NCI-H345 treated with DMSO at 0.1 percent for 48 hours (cell line): ENCODE measurements around the gene HMGN2.
"Not testable (repeated sequence)": the region's sequence is repeated elsewhere in the genome, so short reads cannot be mapped to it uniquely, and the experiment has no call there.

Source experiments
- DNase-seq: peaks from one replicate; lab custom pipeline; 2025; ENCODE audit not compliant: unreplicated experiment; lab: John Stamatoyannopoulos, UW

HMGN2 gene

GRCh38 chr1:26476958-26477357 is 4.7 kb downstream of the HMGN2 start:
- no peak for DNase-seq

GRCh38 chr1:26477446-26478152 is 5.4 kb downstream of the HMGN2 start:
- DNase-seq, result no peak

GRCh38 chr1:26478159-26478558 is 5.9 kb downstream of the HMGN2 start:
- no peak for DNase-seq

- DNase-seq, result no peak
Measured at GRCh38 chr1:26478988-26479387, 6.7 kb downstream of the HMGN2 start.

GRCh38 chr1:26482921-26483320 is 10.7 kb downstream of the HMGN2 start:
- no peak for DNase-seq

- no peak for DNase-seq
Measured at GRCh38 chr1:26483980-26484379, 11.7 kb downstream of the HMGN2 start.

GRCh38 chr1:26490155-26490554 is 17.9 kb downstream of the HMGN2 start:
- DNase-seq, result no peak

GRCh38 chr1:26493267-26493666 is 21.0 kb downstream of the HMGN2 start:
- no peak for DNase-seq

- DNase-seq, result no peak
Measured at GRCh38 chr1:26493938-26494337, 21.7 kb downstream of the HMGN2 start.

GRCh38 chr1:26496861-26497260 is 24.6 kb downstream of the HMGN2 start:
- DNase-seq, result no peak

GRCh38 chr1:26498894-26499293 is 26.7 kb downstream of the HMGN2 start:
- no peak for DNase-seq

GRCh38 chr1:26500488-26501175 is 28.4 kb downstream of the HMGN2 start:
- DNase-seq, result peak; percentile 73

- DNase-seq, result not testable (repeated sequence)
Measured at GRCh38 chr1:26510711-26511110, 38.5 kb downstream of the HMGN2 start.

- not testable (repeated sequence) for DNase-seq
Measured at GRCh38 chr1:26515836-26516235, 43.6 kb downstream of the HMGN2 start.

- no peak for DNase-seq
Measured at GRCh38 chr1:26516987-26517765, 44.9 kb downstream of the HMGN2 start.

- no peak for DNase-seq
Measured at GRCh38 chr1:26517766-26518049, 45.5 kb downstream of the HMGN2 start.

- DNase-seq, result no peak
Measured at GRCh38 chr1:26518355-26518754, 46.1 kb downstream of the HMGN2 start.

GRCh38 chr1:26520339-26520738 is 48.1 kb downstream of the HMGN2 start:
- no peak for DNase-seq

- no peak for DNase-seq
Measured at GRCh38 chr1:26521669-26522030, 49.4 kb downstream of the HMGN2 start.

- no peak for DNase-seq
Measured at GRCh38 chr1:26522073-26522472, 49.8 kb downstream of the HMGN2 start.

GRCh38 chr1:26524181-26524580 is 51.9 kb downstream of the HMGN2 start:
- no peak for DNase-seq
